ENCODE data around the gene SIPA1.

DNA sequence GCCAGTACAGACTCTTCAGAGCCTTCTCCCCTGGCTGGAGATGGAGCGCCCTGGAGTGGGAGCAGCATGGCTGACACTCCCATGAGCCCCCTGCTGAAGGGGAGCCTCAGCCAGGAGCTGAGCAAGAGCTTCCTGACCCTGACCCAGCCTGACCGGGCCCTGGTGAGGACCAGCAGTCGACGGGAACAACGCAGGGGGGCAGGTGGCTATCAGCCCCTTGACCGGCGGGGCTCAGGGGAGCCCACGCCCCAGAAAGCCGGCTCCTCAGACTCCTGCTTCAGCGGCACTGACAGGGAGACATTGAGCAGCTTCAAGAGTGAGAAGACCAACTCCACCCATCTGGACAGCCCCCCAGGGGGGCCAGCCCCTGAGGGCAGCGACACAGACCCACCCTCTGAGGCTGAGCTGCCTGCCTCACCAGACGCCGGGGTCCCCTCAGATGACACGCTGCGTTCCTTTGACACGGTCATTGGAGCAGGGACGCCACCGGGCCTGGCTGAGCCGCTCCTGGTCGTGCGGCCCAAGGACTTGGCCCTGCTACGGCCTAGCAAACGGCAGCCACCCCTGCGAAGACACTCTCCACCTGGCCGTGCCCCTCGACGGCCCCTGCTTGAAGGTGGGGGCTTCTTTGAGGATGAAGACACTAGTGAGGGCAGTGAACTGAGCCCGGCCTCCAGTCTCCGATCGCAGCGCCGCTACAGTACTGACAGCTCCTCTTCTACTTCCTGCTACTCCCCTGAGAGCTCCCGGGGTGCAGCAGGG is 19.7 kb upstream of the SIPA1 start:
- TF ChIP-seq, protein P1, sequence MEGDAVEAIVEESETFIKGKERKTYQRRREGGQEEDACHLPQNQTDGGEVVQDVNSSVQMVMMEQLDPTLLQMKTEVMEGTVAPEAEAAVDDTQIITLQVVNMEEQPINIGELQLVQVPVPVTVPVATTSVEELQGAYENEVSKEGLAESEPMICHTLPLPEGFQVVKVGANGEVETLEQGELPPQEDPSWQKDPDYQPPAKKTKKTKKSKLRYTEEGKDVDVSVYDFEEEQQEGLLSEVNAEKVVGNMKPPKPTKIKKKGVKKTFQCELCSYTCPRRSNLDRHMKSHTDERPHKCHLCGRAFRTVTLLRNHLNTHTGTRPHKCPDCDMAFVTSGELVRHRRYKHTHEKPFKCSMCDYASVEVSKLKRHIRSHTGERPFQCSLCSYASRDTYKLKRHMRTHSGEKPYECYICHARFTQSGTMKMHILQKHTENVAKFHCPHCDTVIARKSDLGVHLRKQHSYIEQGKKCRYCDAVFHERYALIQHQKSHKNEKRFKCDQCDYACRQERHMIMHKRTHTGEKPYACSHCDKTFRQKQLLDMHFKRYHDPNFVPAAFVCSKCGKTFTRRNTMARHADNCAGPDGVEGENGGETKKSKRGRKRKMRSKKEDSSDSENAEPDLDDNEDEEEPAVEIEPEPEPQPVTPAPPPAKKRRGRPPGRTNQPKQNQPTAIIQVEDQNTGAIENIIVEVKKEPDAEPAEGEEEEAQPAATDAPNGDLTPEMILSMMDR (conservative IDR thresholded peaks at IDR 0.05; ENCODE audit: low read depth, low read length) = no peak
- TF ChIP-seq EZH2 (IDR thresholded peaks at IDR 0.05; ENCODE audit: borderline replicate concordance, low read depth, low read length, poor library complexity, severe bottlenecking) = no peak
